ENCODE results near the gene ATP10A.
"Not testable (repeated sequence)": the region's sequence is repeated elsewhere in the genome, so short reads cannot be mapped to it uniquely, and the experiment has no call there.

ATP10A gene

GRCh38 chr15:25761971-25762662 lies 101.0 kb downstream of the ATP10A start:
- no peak overlapping the region for H3K27ac ChIP-seq (ENCODE audit: insufficient read depth in 1 of 2, low read depth in 1 of 2, low read length in 2 of 2, poor library complexity in 1 of 2, severe bottlenecking in 2 of 2)
- H3K4me3 ChIP-seq (ENCODE audit: control insufficient read depth in 1 of 7, extremely low read depth in 1 of 7, insufficient read depth in 4 of 7, low read depth in 2 of 7, low read length in 6 of 7) = peak overlapping the region in 1 of 7 experiments; percentile 1
- H3K36me3 ChIP-seq (ENCODE audit: control insufficient read depth in 4 of 4, insufficient read depth in 4 of 4, low read length in 3 of 4) = peaks cover 2 to 13% (median 5%) of the 10 kb centered on the region in 4 experiments
- CTCF ChIA-PET = interaction anchor here (1.1 to 1.6 kb wide), 2 partner anchors 8 to 9 kb away, joined by 4 to 6 read pairs; no protein-coding TSS in a partner anchor
- H3K4me1 ChIP-seq (ENCODE audit: control extremely low read depth in 1 of 4, control insufficient read depth in 4 of 4, insufficient read depth in 4 of 4, low read length in 3 of 4) = peaks cover 0 to 18% (median 8%) of the 10 kb centered on the region in 4 experiments
- WGBS (ENCODE audit: insufficient coverage) = 65% methylated on average over 10 of the region's 13 CpGs
- H3K27me3 ChIP-seq (replicated peaks in 2 of 5; ENCODE audit: control insufficient read depth in 4 of 5, insufficient read depth in 5 of 5, low read length in 4 of 5) = no peaks in the 10 kb centered on the region
- peaks cover 0 to 14% (median 0%) of the 10 kb centered on the region in 5 experiments for H3K9me3 ChIP-seq (ENCODE audit: control extremely low read depth in 1 of 5, control insufficient read depth in 4 of 5, insufficient read depth in 2 of 5, low read depth in 1 of 5, low read length in 4 of 5)
- POLR2A ChIA-PET = no interaction called here
- DNase-seq = peak; percentile 34 to 90 (median 86)

- ChIA-PET CTCF (no interaction called here), POLR2A (interaction anchor here (0.6 kb wide), 1 partner anchor 107 kb away, joined by 3 read pairs; no protein-coding TSS in a partner anchor)
- Histone ChIP-seq H3K9me3 (ENCODE audit: control extremely low read depth in 1 of 5, control insufficient read depth in 4 of 5, insufficient read depth in 2 of 5, low read depth in 1 of 5, low read length in 4 of 5) (peaks cover 0 to 4% (median 0%) of the 10 kb centered on the region in 5 experiments), H3K36me3 (ENCODE audit: control insufficient read depth in 4 of 4, insufficient read depth in 4 of 4, low read length in 3 of 4) (no peaks in the 10 kb centered on the region), H3K27me3 (replicated peaks in 2 of 5; ENCODE audit: control insufficient read depth in 4 of 5, insufficient read depth in 5 of 5, low read length in 4 of 5) (no peaks in the 10 kb centered on the region), H3K27ac (ENCODE audit: insufficient read depth in 1 of 2, low read depth in 1 of 2, low read length in 2 of 2, poor library complexity in 1 of 2, severe bottlenecking in 2 of 2) (no peak overlapping the region), H3K4me1 (ENCODE audit: control extremely low read depth in 1 of 4, control insufficient read depth in 4 of 4, insufficient read depth in 4 of 4, low read length in 3 of 4) (peaks cover 0 to 18% (median 8%) of the 10 kb centered on the region in 4 experiments), H3K4me3 (ENCODE audit: control insufficient read depth in 1 of 7, extremely low read depth in 1 of 7, insufficient read depth in 4 of 7, low read depth in 2 of 7, low read length in 6 of 7) (no peak overlapping the region)
- WGBS (ENCODE audit: insufficient coverage) = 95% methylated on average over 4 of the region's 4 CpGs
- DNase-seq = no peak
Observed at GRCh38 chr15:25759421-25759820, 103.7 kb downstream of the ATP10A start.

GRCh38 chr15:25758612-25759011 lies 104.5 kb downstream of the ATP10A start:
- H3K36me3 ChIP-seq (ENCODE audit: control insufficient read depth in 4 of 4, insufficient read depth in 4 of 4, low read length in 3 of 4); DNase-seq: not testable (repeated sequence)
- 96% methylated on average over 3 of the region's 11 CpGs for WGBS (ENCODE audit: insufficient coverage)

GRCh38 chr15:25743548-25744275 lies 119.4 kb downstream of the ATP10A start:
- no peak for DNase-seq
- H3K27ac ChIP-seq (ENCODE audit: insufficient read depth in 1 of 2, low read depth in 1 of 2, low read length in 2 of 2, poor library complexity in 1 of 2, severe bottlenecking in 2 of 2) = no peak overlapping the region
- H3K36me3 ChIP-seq (ENCODE audit: control insufficient read depth in 4 of 4, insufficient read depth in 4 of 4, low read length in 3 of 4) = no peaks in the 10 kb centered on the region
- H3K9me3 ChIP-seq (ENCODE audit: control extremely low read depth in 1 of 5, control insufficient read depth in 4 of 5, insufficient read depth in 2 of 5, low read depth in 1 of 5, low read length in 4 of 5) = peaks cover 0 to 2% (median 0%) of the 10 kb centered on the region in 5 experiments
- H3K4me3 ChIP-seq (ENCODE audit: control insufficient read depth in 1 of 7, extremely low read depth in 1 of 7, insufficient read depth in 4 of 7, low read depth in 2 of 7, low read length in 6 of 7) = no peak overlapping the region
- H3K27me3 ChIP-seq (replicated peaks in 2 of 5; ENCODE audit: control insufficient read depth in 4 of 5, insufficient read depth in 5 of 5, low read length in 4 of 5) = peaks cover 0 to 3% (median 0%) of the 10 kb centered on the region in 5 experiments
- POLR2A ChIA-PET = interaction anchor here (0.6 kb wide), 1 partner anchor 180 kb away, joined by 3 read pairs; no protein-coding TSS in a partner anchor
- H3K4me1 ChIP-seq (ENCODE audit: control extremely low read depth in 1 of 4, control insufficient read depth in 4 of 4, insufficient read depth in 4 of 4, low read length in 3 of 4) = peaks cover 0 to 31% (median 21%) of the 10 kb centered on the region in 4 experiments
- 97% methylated on average over 6 of the region's 10 CpGs for WGBS (ENCODE audit: insufficient coverage)
- CTCF ChIA-PET = interaction anchor here (3.5 kb wide), 1 partner anchor 189 kb away, joined by 17 read pairs; no protein-coding TSS in a partner anchor

More at GRCh38 chr15:25758612-25759011, 104.5 kb downstream of the ATP10A start:
- POLR2A ChIA-PET; H3K9me3 ChIP-seq (ENCODE audit: control extremely low read depth in 1 of 5, control insufficient read depth in 4 of 5, insufficient read depth in 2 of 5, low read depth in 1 of 5, low read length in 4 of 5); H3K4me3 ChIP-seq (ENCODE audit: control insufficient read depth in 1 of 7, extremely low read depth in 1 of 7, insufficient read depth in 4 of 7, low read depth in 2 of 7, low read length in 6 of 7); H3K27ac ChIP-seq (ENCODE audit: insufficient read depth in 1 of 2, low read depth in 1 of 2, low read length in 2 of 2, poor library complexity in 1 of 2, severe bottlenecking in 2 of 2); H3K27me3 ChIP-seq (replicated peaks in 2 of 5; ENCODE audit: control insufficient read depth in 4 of 5, insufficient read depth in 5 of 5, low read length in 4 of 5); CTCF ChIA-PET: not testable (repeated sequence)
- peaks cover 0 to 18% (median 8%) of the 10 kb centered on the region in 4 experiments for H3K4me1 ChIP-seq (ENCODE audit: control extremely low read depth in 1 of 4, control insufficient read depth in 4 of 4, insufficient read depth in 4 of 4, low read length in 3 of 4)

- no peak overlapping the region for H3K27ac ChIP-seq (ENCODE audit: insufficient read depth in 1 of 2, low read depth in 1 of 2, low read length in 2 of 2, poor library complexity in 1 of 2, severe bottlenecking in 2 of 2)
- WGBS (ENCODE audit: insufficient coverage) = 91% methylated on average over 8 of the region's 9 CpGs
- peaks cover 0 to 38% (median 28%) of the 10 kb centered on the region in 4 experiments for H3K4me1 ChIP-seq (ENCODE audit: control extremely low read depth in 1 of 4, control insufficient read depth in 4 of 4, insufficient read depth in 4 of 4, low read length in 3 of 4)
- H3K27me3 ChIP-seq (replicated peaks in 2 of 5; ENCODE audit: control insufficient read depth in 4 of 5, insufficient read depth in 5 of 5, low read length in 4 of 5) = peaks cover 0 to 3% (median 0%) of the 10 kb centered on the region in 5 experiments
- H3K9me3 ChIP-seq (ENCODE audit: control extremely low read depth in 1 of 5, control insufficient read depth in 4 of 5, insufficient read depth in 2 of 5, low read depth in 1 of 5, low read length in 4 of 5) = peaks cover 0 to 2% (median 0%) of the 10 kb centered on the region in 5 experiments
- no peak overlapping the region for H3K4me3 ChIP-seq (ENCODE audit: control insufficient read depth in 1 of 7, extremely low read depth in 1 of 7, insufficient read depth in 4 of 7, low read depth in 2 of 7, low read length in 6 of 7)
- no peak for DNase-seq
- CTCF ChIA-PET = interaction anchor here (3.5 kb wide), 1 partner anchor 190 kb away, joined by 17 read pairs; no protein-coding TSS in a partner anchor
- no peaks in the 10 kb centered on the region for H3K36me3 ChIP-seq (ENCODE audit: control insufficient read depth in 4 of 4, insufficient read depth in 4 of 4, low read length in 3 of 4)
- POLR2A ChIA-PET = interaction anchor here (0.6 kb wide), 1 partner anchor 180 kb away, joined by 3 read pairs; no protein-coding TSS in a partner anchor
Observed at GRCh38 chr15:25742776-25743547, 120.2 kb downstream of the ATP10A start.

- Histone ChIP-seq H3K4me3 (ENCODE audit: control insufficient read depth in 1 of 7, extremely low read depth in 1 of 7, insufficient read depth in 4 of 7, low read depth in 2 of 7, low read length in 6 of 7) (no peak overlapping the region), H3K9me3 (ENCODE audit: control extremely low read depth in 1 of 5, control insufficient read depth in 4 of 5, insufficient read depth in 2 of 5, low read depth in 1 of 5, low read length in 4 of 5) (no peaks in the 10 kb centered on the region), H3K36me3 (ENCODE audit: control insufficient read depth in 4 of 4, insufficient read depth in 4 of 4, low read length in 3 of 4) (no peaks in the 10 kb centered on the region), H3K4me1 (ENCODE audit: control extremely low read depth in 1 of 4, control insufficient read depth in 4 of 4, insufficient read depth in 4 of 4, low read length in 3 of 4) (peaks cover 0 to 42% (median 29%) of the 10 kb centered on the region in 4 experiments), H3K27ac (ENCODE audit: insufficient read depth in 1 of 2, low read depth in 1 of 2, low read length in 2 of 2, poor library complexity in 1 of 2, severe bottlenecking in 2 of 2) (no peak overlapping the region), H3K27me3 (replicated peaks in 2 of 5; ENCODE audit: control insufficient read depth in 4 of 5, insufficient read depth in 5 of 5, low read length in 4 of 5) (peaks cover 0 to 3% (median 0%) of the 10 kb centered on the region in 5 experiments)
- CTCF ChIA-PET = interaction anchor here (1.3 to 3.5 kb wide), 2 partner anchors 191 to 199 kb away, joined by 4 to 17 read pairs; no protein-coding TSS in a partner anchor
- DNase-seq = no peak
- POLR2A ChIA-PET = no interaction called here
- WGBS (ENCODE audit: insufficient coverage) = 90% methylated on average over 16 of the region's 19 CpGs
Observed at GRCh38 chr15:25742041-25742730, 120.9 kb downstream of the ATP10A start.
